DMS79 treated with DMSO at 0.1 percent for 48 hours (cell line): ENCODE data around the gene KIF3B.
"Not testable (repeated sequence)": the region's sequence is repeated elsewhere in the genome, so short reads cannot be mapped to it uniquely, and the experiment has no call there.

Experiments
- DNase-seq: peaks from one replicate; lab custom pipeline; 2025; lab: John Stamatoyannopoulos, UW

Gene KIF3B

GRCh38 chr20:32296412-32296811 lies 19.0 kb downstream of the KIF3B start:
- DNase-seq = no peak

- DNase-seq = no peak
These were observed 19.5 kb downstream of the KIF3B start for GRCh38 chr20:32296819-32297420.

- DNase-seq = no peak
These were observed 20.0 kb downstream of the KIF3B start for GRCh38 chr20:32297439-32297838.

GRCh38 chr20:32300647-32301046 lies 23.2 kb downstream of the KIF3B start:
- no peak for DNase-seq

- DNase-seq = no peak
These were observed 24.5 kb downstream of the KIF3B start for GRCh38 chr20:32301719-32302506.

- no peak for DNase-seq
These were observed 25.0 kb downstream of the KIF3B start for GRCh38 chr20:32302507-32302872.

- no peak for DNase-seq
These were observed 26.8 kb downstream of the KIF3B start for GRCh38 chr20:32304131-32304746.

GRCh38 chr20:32312718-32313424 lies 35.4 kb downstream of the KIF3B start:
- no peak for DNase-seq

- DNase-seq = no peak
These were observed 37.3 kb downstream of the KIF3B start for GRCh38 chr20:32314768-32315167.

- no peak for DNase-seq
These were observed 37.9 kb downstream of the KIF3B start for GRCh38 chr20:32315399-32315798.

GRCh38 chr20:32315891-32316290 lies 38.4 kb downstream of the KIF3B start:
- no peak for DNase-seq

GRCh38 chr20:32316667-32317066 lies 39.2 kb downstream of the KIF3B start:
- DNase-seq = no peak

GRCh38 chr20:32319100-32319499 lies 41.6 kb downstream of the KIF3B start:
- DNase-seq = no peak

- DNase-seq = no peak
These were observed 42.9 kb downstream of the KIF3B start for GRCh38 chr20:32320305-32320704.

GRCh38 chr20:32321390-32321789 lies 43.9 kb downstream of the KIF3B start:
- DNase-seq = no peak

GRCh38 chr20:32322260-32322659 lies 44.8 kb downstream of the KIF3B start:
- not testable (repeated sequence) for DNase-seq

GRCh38 chr20:32323761-32324160 lies 46.3 kb downstream of the KIF3B start:
- not testable (repeated sequence) for DNase-seq

- no peak for DNase-seq
These were observed 48.5 kb downstream of the KIF3B start for GRCh38 chr20:32325706-32326503.

GRCh38 chr20:32326504-32326845 lies 49.0 kb downstream of the KIF3B start:
- no peak for DNase-seq

GRCh38 chr20:32327087-32327681 lies 49.7 kb downstream of the KIF3B start:
- DNase-seq = no peak

- no peak for DNase-seq
These were observed 52.5 kb downstream of the KIF3B start for GRCh38 chr20:32329817-32330554.
